Endodermal cell (in vitro differentiated cells): ENCODE measurements around the gene PKD1. TPM values are rescaled to one million over a fixed set of nuclear protein-coding genes. Genes with fewer than 3 reads are reported as not detected.
A peak's percentile ranks its signal among the peaks of the same experiment; 100 is the strongest.

Source experiments
- DNase-seq: peaks from one replicate; pipeline ENCODE4 v3.0.0-alpha.2; 2017
- H3K27ac ChIP-seq: 2 replicates; pipeline ENCODE4 v1.5.1; 2013; ENCODE audit warnings: mild to moderate bottlenecking, low read depth, low read length, moderate library complexity
- H3K27me3 ChIP-seq: 2 replicates; pipeline ENCODE4 v1.6.1; 2013; ENCODE audit warnings: mild to moderate bottlenecking, low read length, moderate library complexity; ENCODE audit not compliant: insufficient read depth, control insufficient read depth, poor library complexity, severe bottlenecking
- H3K36me3 ChIP-seq: 2 replicates; pipeline ENCODE4 v1.7.0; 2013; ENCODE audit warnings: mild to moderate bottlenecking, low read length, moderate library complexity; ENCODE audit not compliant: control insufficient read depth, insufficient read depth
- H3K4me1 ChIP-seq: one replicate; pipeline ENCODE4 v1.7.0; 2013; ENCODE audit warnings: low read length; ENCODE audit not compliant: control insufficient read depth, insufficient read depth
- H3K4me3 ChIP-seq: 2 replicates; pipeline ENCODE4 v1.5.1; 2013; ENCODE audit warnings: mild to moderate bottlenecking, low read length, moderate library complexity
- H3K9ac ChIP-seq: 2 replicates; pipeline ENCODE4 v1.6.1; 2013; ENCODE audit warnings: mild to moderate bottlenecking, low read length, moderate library complexity; ENCODE audit not compliant: poor library complexity, severe bottlenecking; ENCODE audit errors: extremely low read depth
- H3K9me3 ChIP-seq: 2 replicates; pipeline ENCODE4 v1.6.1; 2013; ENCODE audit warnings: mild to moderate bottlenecking, low read length, moderate library complexity; ENCODE audit not compliant: control insufficient read depth
- H3K27ac Mint-ChIP-seq: 2 replicates; pipeline ENCODE4 v1.8.0; 2020; ENCODE audit warnings: mixed read lengths
- H3K27me3 Mint-ChIP-seq: 2 replicates; pipeline ENCODE4 v1.8.0; 2021; ENCODE audit warnings: mild to moderate bottlenecking, mixed read lengths; ENCODE audit not compliant: insufficient read depth
- H3K36me3 Mint-ChIP-seq: 2 replicates; pipeline ENCODE4 v1.8.0; 2020; ENCODE audit warnings: low read depth, mixed read lengths
- H3K4me1 Mint-ChIP-seq: 2 replicates; pipeline ENCODE4 v1.8.0; 2020; ENCODE audit warnings: mixed read lengths
- H3K4me3 Mint-ChIP-seq: 2 replicates; pipeline ENCODE4 v1.8.0; 2020; ENCODE audit warnings: mild to moderate bottlenecking, moderate library complexity, mixed read lengths
- H3K9me3 Mint-ChIP-seq: 2 replicates; pipeline ENCODE4 v1.8.0; 2020; ENCODE audit warnings: mild to moderate bottlenecking, mixed read lengths
- WGBS, 2 experiments: methylation state at CpG; one replicate each; pipeline versions ENCODE4 v1.1.5 to v1.1.7; 2013; ENCODE audit warnings: missing lambda C conversion rate in 2 of 2, mixed read lengths in 1 of 2; ENCODE audit not compliant: insufficient coverage in 1 of 2, insufficient read length in 1 of 2; 5-methylcytosine and 5-hydroxymethylcytosine counted together
- total RNA-seq, 2 donors: library from RNA; stranded (reverse); fragmentation: NEBNext Ultra II Directional in 1 of 2; extraction: Animal tissue kit (Norgen Biotek cat#: 25700) in 1 of 2; gene quantifications; 2 replicates in 1 of 2; 3 replicates in 1 of 2; pipeline ENCODE4 v1.2.1, GENCODE V29; 2021
- TF ChIP-seq, protein P1 (sequence below): fragments of 200-600 bp; sonication (generic); conservative IDR thresholded peaks from 2 replicates; pipeline ENCODE4 v1.5.0; 2021; ENCODE audit warnings: antibody characterized with exemption, mild to moderate bottlenecking

Gene PKD1
- total RNA-seq, 2 donors from 2014 or later, result 104 to 110 TPM

DNA sequence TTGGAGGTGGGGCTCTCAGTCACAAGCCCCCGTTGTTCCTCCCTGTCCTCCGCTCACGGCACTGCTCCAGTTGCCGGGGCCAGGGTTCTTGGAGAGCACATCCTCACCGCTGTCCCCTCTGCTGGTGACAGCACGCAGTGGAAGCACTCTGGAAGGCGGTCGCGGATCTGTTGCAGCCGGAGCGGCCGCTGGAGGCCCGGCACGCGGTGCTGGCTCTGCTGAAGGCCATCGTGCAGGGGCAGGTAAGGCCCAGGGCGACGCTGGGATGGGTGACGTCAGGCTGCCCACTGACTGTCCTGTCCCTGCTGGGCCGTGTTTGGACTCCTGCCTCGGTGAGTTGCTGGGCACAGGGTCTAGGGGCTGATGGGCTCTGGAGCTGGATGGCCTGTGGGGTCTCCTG, 82.5 kb downstream of the PKD1 start:
- Histone ChIP-seq H3K4me1 (no peaks in the 10 kb centered on the region), H3K9ac (no peak overlapping the region), H3K36me3 (peaks cover 15% of the 10 kb centered on the region), H3K4me3 (no peak overlapping the region), H3K9me3 (no peaks in the 10 kb centered on the region), H3K27me3 (no peaks in the 10 kb centered on the region), H3K27ac (no peak overlapping the region)
- H3K27ac Mint-ChIP-seq, result no peak overlapping the region
- peaks cover 8% of the 10 kb centered on the region for H3K4me1 Mint-ChIP-seq
- no peak overlapping the region for H3K4me3 Mint-ChIP-seq
- DNase-seq, result no peak
- WGBS, 2 experiments, result 94 to 100% methylated on average over 7 to 21 of the region's 21 CpGs
- TF ChIP-seq, protein P1, sequence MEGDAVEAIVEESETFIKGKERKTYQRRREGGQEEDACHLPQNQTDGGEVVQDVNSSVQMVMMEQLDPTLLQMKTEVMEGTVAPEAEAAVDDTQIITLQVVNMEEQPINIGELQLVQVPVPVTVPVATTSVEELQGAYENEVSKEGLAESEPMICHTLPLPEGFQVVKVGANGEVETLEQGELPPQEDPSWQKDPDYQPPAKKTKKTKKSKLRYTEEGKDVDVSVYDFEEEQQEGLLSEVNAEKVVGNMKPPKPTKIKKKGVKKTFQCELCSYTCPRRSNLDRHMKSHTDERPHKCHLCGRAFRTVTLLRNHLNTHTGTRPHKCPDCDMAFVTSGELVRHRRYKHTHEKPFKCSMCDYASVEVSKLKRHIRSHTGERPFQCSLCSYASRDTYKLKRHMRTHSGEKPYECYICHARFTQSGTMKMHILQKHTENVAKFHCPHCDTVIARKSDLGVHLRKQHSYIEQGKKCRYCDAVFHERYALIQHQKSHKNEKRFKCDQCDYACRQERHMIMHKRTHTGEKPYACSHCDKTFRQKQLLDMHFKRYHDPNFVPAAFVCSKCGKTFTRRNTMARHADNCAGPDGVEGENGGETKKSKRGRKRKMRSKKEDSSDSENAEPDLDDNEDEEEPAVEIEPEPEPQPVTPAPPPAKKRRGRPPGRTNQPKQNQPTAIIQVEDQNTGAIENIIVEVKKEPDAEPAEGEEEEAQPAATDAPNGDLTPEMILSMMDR, result no peak
- H3K27me3 Mint-ChIP-seq, result no peaks in the 10 kb centered on the region
- H3K9me3 Mint-ChIP-seq, result no peaks in the 10 kb centered on the region
- H3K36me3 Mint-ChIP-seq, result peaks cover 30% of the 10 kb centered on the region

DNA sequence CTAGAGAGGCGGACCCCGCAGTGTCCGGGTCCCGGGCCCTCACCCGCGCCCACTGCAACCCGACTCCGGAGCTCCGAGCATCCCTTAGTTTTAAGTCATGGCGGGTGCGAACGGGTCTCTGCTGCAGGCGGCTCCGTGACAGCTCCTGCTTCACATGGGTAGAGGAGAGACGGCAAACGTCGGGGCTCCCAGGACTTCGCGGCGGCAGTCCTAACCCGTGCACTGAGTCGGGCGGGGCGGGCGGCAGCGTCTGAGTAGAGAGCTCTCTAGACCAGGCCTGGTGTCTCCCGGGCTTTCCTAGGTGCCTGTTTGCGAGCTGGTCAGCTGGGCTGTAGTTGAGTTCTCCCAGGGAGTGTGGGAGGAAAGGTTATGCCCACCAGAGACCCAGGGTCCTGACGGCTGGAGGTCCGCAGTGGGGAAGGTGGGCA, 87.6 kb downstream of the PKD1 start:
- no peaks in the 10 kb centered on the region for H3K9me3 ChIP-seq
- 2% methylated on average over 24 to 30 of the region's 30 CpGs for WGBS, 2 experiments
- no peak overlapping the region for H3K27ac ChIP-seq
- peaks cover 11% of the 10 kb centered on the region for H3K4me1 Mint-ChIP-seq
- peak overlapping the region; percentile 87 for H3K4me3 ChIP-seq
- H3K9ac ChIP-seq, result peak overlapping the region; percentile 11
- peaks cover 23% of the 10 kb centered on the region for H3K36me3 Mint-ChIP-seq
- peak overlapping the region; percentile 55 for H3K27ac Mint-ChIP-seq
- TF ChIP-seq, protein P1, result no peak
- no peak for DNase-seq
- H3K9me3 Mint-ChIP-seq, result no peaks in the 10 kb centered on the region
- H3K4me3 Mint-ChIP-seq, result peak overlapping the region; percentile 85
- no peaks in the 10 kb centered on the region for H3K27me3 ChIP-seq
- H3K4me1 ChIP-seq, result no peaks in the 10 kb centered on the region
- no peaks in the 10 kb centered on the region for H3K27me3 Mint-ChIP-seq
- H3K36me3 ChIP-seq, result peaks cover 15% of the 10 kb centered on the region

DNA sequence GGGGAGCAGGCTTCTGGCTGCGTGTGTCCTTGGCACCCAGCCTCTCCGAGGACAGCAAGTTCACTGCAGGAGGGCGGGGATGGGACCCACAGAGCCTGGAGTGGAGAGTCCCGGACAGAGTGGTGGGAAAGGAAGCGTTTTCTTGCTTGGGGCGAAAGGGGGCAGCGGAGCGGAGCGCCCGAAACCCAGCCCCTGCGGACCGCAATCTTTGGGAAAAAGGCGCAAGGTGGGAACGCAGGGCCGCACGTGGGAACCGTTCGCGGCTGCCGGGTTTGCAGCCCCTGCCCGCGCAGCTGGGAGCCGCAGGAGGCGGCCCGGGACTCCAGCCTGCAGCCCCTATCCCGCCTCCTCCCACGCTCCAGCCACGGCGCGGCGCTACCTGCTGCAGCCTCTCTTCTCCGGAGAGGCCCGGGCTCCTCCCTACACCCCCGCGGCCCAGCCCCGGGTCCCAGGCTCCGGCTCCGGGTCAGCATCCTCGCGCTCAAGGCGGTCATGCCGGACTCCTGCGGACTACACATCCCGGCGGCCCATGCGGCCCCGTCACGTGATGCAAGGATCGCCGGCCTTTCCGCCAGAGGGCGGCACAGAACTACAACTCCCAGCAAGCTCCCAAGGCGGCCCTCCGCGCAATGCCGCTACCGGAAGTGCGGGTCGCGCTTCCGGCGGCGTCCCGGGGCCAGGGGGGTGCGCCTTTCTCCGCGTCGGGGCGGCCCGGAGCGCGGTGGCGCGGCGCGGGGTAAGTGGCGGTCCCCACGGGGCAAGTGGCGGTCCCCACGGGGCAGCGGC, 88.2 kb downstream of the PKD1 start, which contains the start of the genes NTHL1 and TSC2:
TSS of gene NTHL1 (minus strand) at position 505 of the 786 bp plus-strand sequence. CDS start at position 494, 11 bp downstream.
TSS of gene TSC2 (plus strand) at position 656 of the 786 bp plus-strand sequence. CDS start 631 bp downstream, outside the sequence.
- Mint-ChIP-seq H3K4me3 (peak within 1 kb of the TSS; percentile 85), H3K9me3 (no peaks in the 10 kb centered on the region), H3K4me1 (peaks cover 11% of the 10 kb centered on the region), H3K36me3 (peaks cover 19% of the 10 kb centered on the region), H3K27me3 (no peaks in the 10 kb centered on the region), H3K27ac (peak within 1 kb of the TSS; percentile 58)
- 0 to 1% methylated on average over 37 to 81 of the region's 81 CpGs for WGBS, 2 experiments
- DNase-seq, result peak; percentile 99
- Histone ChIP-seq H3K4me1 (no peaks in the 10 kb centered on the region), H3K9ac (peak within 1 kb of the TSS; percentile 51), H3K36me3 (peaks cover 15% of the 10 kb centered on the region), H3K27me3 (no peaks in the 10 kb centered on the region), H3K9me3 (no peaks in the 10 kb centered on the region), H3K27ac (no peak within 1 kb of the TSS), H3K4me3 (peak within 1 kb of the TSS; percentile 87)
- TF ChIP-seq, protein P1, result peak; percentile 54
